Measurements from ENCODE around the gene MAST4. TPM values are rescaled to one million over a fixed set of nuclear protein-coding genes. Genes with fewer than 3 reads are reported as not detected.

MAST4 gene
- total RNA-seq, 1 donor from 2014 or later: 13.9 TPM

- no peak for DNase-seq (ENCODE audit: low spot score in 2 of 2)
- no peak for FAIRE-seq
These were observed 537.6 kb downstream of the MAST4 start for GRCh38 chr5:67133776-67134175.

- FAIRE-seq: no peak
- DNase-seq (ENCODE audit: low spot score in 2 of 2): no peak
These were observed 539.3 kb downstream of the MAST4 start for GRCh38 chr5:67135381-67135984.

GRCh38 chr5:67139030-67139429, 542.8 kb downstream of the MAST4 start:
- FAIRE-seq (no peak), DNase-seq (ENCODE audit: low spot score in 2 of 2) (no peak)

- FAIRE-seq (no peak), DNase-seq (ENCODE audit: low spot score in 2 of 2) (no peak)
These were observed 544.2 kb downstream of the MAST4 start for GRCh38 chr5:67140413-67140812.

GRCh38 chr5:67141644-67142043, 545.5 kb downstream of the MAST4 start:
- FAIRE-seq: no peak

GRCh38 chr5:67142816-67143215, 546.6 kb downstream of the MAST4 start:
- DNase-seq (ENCODE audit: low spot score in 2 of 2) (no peak), FAIRE-seq (no peak)

More at GRCh38 chr5:67141644-67142043, 545.5 kb downstream of the MAST4 start:
- no peak for DNase-seq (ENCODE audit: low spot score in 2 of 2)

GRCh38 chr5:67143549-67143948, 547.4 kb downstream of the MAST4 start:
- FAIRE-seq (no peak), DNase-seq (ENCODE audit: low spot score in 2 of 2) (no peak)

- FAIRE-seq (no peak), DNase-seq (ENCODE audit: low spot score in 2 of 2) (no peak)
These were observed 548.0 kb downstream of the MAST4 start for GRCh38 chr5:67144183-67144639.

- no peak for FAIRE-seq
These were observed 550.4 kb downstream of the MAST4 start for GRCh38 chr5:67146574-67146973.

GRCh38 chr5:67146981-67147380, 550.8 kb downstream of the MAST4 start:
- DNase-seq (ENCODE audit: low spot score in 2 of 2): no peak
- FAIRE-seq: no peak

More at GRCh38 chr5:67146574-67146973, 550.4 kb downstream of the MAST4 start:
- DNase-seq (ENCODE audit: low spot score in 2 of 2): no peak

- no peak for DNase-seq (ENCODE audit: low spot score in 2 of 2)
- FAIRE-seq: no peak
These were observed 551.6 kb downstream of the MAST4 start for GRCh38 chr5:67147760-67148159.

GRCh38 chr5:67149057-67149950, 553.1 kb downstream of the MAST4 start:
- FAIRE-seq: no peak
- no peak for DNase-seq (ENCODE audit: low spot score in 2 of 2)

- peak; percentile 57 for FAIRE-seq
- no peak for DNase-seq (ENCODE audit: low spot score in 2 of 2)
These were observed 553.8 kb downstream of the MAST4 start for GRCh38 chr5:67149951-67150523.

- FAIRE-seq: no peak
- DNase-seq (ENCODE audit: low spot score in 2 of 2): no peak
These were observed 556.2 kb downstream of the MAST4 start for GRCh38 chr5:67152400-67152799.

- DNase-seq (ENCODE audit: low spot score in 2 of 2) (no peak), FAIRE-seq (no peak)
These were observed 557.1 kb downstream of the MAST4 start for GRCh38 chr5:67153292-67153691.

GRCh38 chr5:67154556-67155206, 558.5 kb downstream of the MAST4 start:
- DNase-seq (ENCODE audit: low spot score in 2 of 2) (no peak), FAIRE-seq (no peak)

GRCh38 chr5:67156976-67157583, 560.9 kb downstream of the MAST4 start:
- no peak for DNase-seq (ENCODE audit: low spot score in 2 of 2)
- no peak for FAIRE-seq

- DNase-seq (ENCODE audit: low spot score in 2 of 2) (no peak), FAIRE-seq (no peak)
These were observed 564.1 kb downstream of the MAST4 start for GRCh38 chr5:67160272-67160671.

GRCh38 chr5:67160985-67161384, 564.8 kb downstream of the MAST4 start:
- DNase-seq (ENCODE audit: low spot score in 2 of 2) (no peak), FAIRE-seq (no peak)

- no peak for DNase-seq (ENCODE audit: low spot score in 2 of 2)
- no peak for FAIRE-seq
These were observed 565.6 kb downstream of the MAST4 start for GRCh38 chr5:67161767-67162166.

Data from frontal cortex (tissue), 4 donors.